SK-N-DZ (cell line): ENCODE results near the gene SLC39A3.

Experiments
- DNase-seq: peaks from one replicate; pipeline ENCODE4 v3.0.0-alpha.2; 2015; ENCODE audit warnings: low spot score

SLC39A3 gene

DNA sequence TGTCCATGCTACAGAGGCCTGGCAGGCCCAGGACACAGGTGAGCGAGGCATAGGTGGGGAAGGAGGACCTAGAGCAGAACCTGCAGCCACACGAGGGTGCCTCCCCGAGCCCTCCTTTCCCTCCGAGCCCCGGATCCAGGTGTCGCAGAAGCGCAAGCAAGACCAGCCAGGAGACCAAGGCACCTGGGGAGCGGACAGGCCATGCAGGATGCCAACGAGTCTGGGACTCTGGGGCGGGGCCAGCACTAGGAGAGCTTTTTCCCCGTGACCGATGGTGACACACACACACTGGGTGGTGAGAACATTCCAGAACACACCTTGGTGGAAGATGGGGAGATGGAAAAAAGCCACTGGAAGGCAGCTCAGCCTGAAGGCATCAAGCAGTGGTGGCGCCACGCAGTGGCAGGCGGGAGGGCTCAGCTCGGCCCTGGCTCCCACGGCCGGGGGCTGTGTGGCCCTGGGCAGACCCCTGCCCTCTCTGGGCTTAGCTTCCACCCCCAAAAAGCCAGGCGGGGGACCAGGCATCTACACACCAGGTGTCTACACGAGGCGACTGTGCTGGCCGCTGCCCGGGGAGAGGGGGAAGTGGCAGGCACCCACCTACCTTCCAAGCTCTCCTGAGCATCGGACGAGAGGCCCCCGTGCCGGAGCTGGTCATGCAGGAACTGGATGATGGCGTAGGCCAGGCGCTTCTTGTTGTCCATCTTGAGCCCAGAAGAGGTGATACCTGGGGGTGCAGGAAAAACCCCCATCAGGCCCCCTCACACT is 28.7 kb upstream of the SLC39A3 start:
- DNase-seq, result no peak

DNA sequence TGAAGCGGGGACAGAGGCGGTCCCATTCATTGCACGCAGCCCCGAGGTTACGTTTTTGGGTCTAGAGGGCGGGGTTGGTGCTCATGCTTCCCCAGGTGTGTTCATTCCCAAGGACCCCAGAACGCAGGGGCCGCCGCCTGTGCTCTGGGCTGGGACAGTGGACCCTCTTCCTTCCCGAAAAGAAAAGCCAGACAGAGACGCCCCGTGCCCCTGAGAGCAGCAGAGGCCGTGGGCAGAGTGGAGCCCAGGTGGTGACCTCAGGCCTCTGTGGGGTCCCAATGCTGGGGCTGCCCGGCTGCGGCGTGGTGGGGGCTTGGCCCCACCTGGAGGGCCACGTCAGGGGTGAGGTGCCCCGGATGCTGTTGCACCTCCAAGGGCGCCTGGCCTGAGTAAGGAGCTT is 27.9 kb upstream of the SLC39A3 start:
- no peak for DNase-seq

DNA sequence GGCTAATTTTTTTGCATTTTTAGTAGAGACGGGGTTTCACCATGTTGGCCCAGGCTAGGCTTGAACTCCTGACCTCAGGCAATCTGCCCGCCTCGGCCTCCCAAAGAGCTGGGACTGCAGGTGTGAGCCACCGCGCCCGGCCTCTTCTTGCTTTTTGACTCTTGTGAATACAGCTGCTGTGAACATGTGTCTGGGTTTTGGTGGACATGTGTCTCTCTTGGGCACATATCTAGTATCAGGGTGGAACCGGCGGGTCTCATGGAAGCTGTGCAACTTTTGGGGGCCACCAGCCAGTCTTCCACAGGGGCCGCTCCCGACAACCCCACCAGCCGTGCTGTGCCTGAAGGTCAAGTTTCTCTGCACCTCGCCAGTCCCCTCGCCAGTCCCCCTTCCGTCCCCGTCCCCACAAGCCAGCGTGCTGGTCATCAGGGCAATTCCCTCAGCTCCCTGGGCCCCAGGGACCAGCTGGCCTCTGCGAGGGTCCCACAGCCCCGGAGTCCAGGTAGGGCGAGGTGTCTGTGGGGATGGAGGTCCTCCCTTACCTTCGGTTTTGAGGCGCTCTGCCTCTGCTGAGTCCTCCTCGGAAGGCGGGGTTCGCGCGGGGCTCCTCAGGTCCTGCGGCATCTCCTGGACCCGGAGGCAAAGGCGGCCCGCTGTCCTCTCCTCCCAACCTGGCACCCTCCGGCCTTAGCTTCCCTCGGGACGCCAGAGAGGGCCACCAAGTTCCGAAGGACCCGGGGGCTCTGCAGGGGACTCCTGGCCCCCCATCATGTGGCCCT is 27.0 kb upstream of the SLC39A3 start:
- DNase-seq, result no peak

DNA sequence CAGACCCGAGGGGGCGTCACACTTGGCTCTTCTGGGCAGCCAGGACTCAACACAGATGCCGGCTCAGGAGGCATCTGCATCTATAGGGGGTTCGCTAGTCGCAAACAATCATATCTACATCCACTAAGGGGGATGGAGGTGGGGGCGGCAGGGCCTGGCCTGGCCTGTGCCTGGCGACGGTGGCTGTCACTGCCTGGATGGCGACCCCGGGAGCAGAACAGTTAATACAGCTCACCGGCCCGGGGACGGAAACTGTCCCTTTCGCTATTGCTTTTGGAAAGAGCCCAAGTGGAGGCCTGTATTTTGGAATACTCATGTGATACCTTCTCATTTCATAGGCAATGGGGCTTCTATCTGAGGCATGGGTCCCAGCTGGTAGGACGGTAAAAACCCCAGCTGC is 25.6 kb upstream of the SLC39A3 start:
- DNase-seq, result no peak

DNA sequence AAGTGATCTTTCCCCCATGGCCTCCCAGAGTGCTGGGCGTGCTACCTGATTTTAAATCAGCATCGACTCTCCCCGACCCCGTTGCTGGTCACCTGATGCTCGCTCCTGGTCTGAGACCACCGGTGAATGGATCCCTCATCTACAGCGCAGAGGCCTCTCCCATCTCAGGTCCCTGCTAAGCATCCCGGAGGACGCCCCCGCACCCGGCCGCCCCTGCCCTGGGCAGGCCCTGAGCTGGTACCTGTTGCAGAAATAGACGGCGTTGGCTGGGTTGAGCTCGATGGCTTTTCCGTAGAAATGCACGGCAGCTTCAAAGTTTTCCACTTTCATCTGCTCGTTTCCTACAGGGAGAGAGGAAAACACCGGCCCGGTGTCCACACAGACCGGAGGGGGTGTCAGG is 25.1 kb upstream of the SLC39A3 start:
- DNase-seq, result no peak

DNA sequence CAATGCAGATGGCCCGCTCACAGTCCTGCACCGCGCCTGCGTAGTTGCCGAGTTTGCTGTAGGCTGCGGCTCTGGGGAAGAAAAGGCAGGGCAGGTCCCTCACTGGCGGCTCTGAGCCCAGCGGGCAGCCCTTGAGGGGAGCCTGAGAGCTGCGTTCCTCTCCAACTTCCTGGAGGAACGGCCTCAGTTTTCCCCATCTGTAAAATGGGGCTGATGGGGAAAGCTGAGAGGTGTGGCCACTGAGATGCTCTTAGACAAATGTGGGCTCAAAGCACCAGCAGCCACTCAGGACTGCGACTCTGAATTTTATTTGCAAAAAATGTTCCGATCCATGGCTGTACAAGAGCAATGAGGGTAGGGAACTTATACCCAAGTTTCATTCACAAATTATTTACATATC is 23.9 kb upstream of the SLC39A3 start:
- no peak for DNase-seq

DNA sequence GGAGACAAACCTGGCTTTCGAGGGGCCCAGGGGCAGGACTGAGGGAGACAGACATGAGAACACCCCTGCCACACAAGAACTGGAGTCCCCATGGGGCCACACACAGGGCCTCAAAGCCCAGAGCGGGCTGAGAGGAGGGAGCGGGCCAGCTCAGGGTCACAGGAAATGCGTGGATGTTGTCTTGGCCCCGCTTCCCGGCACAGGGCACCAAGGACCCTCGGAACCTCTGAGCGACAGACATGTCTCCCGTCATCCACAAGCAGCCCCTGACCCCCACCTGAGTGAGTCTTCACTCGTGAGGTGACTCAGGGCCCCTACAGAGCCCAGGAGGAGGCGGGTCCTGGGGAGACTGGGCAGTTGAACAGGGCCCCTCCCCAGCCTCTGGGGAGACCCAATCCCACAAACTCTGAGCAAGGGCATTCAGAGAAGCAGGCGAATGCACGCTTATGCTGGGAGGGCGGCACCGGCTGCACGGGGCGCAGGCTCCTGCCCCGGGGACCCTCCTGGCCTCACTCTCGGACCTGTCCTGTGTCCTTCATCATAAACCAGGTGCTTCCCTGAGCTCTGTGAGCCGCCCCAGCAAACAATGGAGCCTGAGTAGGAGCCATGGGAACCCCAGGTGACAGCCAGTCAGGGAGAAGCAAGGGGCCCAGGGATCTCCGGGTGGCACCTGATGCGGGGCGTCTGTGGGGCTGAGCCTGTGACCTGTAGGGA is 23.1 kb upstream of the SLC39A3 start:
- DNase-seq, result no peak

DNA sequence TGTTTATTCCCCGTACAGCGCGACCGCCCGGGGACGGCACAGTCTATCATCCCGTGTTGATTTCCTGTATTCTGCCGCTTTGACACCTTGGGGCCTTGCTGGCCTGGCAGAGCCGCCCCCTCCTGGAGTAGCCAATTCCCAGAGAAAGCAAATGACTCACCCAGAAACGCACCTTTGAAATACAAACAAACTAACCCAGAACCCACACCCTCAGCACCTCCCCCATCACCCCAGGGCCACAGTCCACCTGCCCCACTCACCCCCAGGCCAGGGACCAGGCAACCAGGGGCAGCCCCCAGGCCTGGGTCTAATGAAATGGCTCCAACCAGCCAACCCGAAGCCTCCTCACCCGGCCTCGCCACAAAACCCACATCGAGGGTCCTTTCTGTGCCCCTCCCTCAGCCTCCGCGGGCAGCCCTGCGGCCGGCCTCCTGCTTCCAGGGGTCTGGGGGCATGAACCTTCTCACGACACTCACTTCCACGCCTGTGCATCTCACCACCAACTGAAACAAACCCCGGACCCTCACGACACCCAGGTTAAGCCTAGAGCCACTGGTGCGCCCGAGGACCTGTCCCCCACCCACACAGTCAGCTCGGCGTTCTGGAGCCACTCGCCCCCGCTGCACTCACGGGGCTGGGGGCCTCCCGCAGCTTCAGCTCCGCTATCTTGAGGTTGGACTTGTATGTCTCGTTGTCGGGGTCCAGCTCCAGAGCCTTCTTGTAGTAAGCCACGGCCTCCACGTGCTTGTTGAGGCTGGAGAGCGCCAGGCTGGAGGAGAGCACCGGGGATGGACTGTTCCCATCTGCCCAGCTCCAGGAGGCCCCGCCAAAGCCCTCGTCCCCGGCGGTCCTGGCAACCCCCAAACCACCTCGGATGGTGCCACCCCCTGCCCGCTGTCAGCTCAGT is 22.3 kb upstream of the SLC39A3 start:
- no peak for DNase-seq

DNA sequence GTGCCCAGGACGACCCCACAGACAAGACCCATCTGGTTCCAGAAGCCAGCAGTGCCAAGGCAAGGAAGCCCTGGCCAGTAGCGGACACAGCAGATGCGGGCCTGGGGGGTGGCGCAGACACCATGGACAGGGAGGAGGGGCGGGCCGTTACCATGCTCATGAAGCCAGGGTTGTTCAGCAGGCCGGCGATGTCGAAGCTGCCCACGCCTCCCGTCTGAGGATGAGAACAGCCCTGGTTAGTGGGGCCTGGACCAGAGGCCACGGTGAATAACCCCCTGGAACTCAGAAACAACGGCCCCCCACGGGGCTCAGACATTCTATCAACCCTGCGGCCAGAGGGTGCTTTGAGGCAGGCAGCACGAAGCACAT is 21.5 kb upstream of the SLC39A3 start:
- DNase-seq, result no peak

DNA sequence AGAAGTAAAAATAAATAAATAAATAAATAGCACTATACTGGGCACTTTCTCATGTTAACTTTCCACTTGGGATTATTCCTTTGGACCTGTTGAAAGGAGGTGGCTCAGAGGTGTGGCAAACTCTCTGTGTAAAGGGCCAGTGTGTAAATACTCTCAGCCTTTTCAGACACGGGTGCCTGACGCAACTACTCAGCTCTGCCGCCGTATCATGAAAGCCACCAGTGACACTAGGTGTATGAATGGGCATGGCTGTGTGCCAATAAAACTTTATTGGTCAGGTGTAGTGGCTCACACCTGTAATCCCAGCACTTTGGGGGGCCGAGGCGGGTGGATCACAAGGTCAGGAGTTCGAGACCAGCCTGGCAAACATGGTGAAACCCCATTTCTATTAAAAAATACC is 20.1 kb upstream of the SLC39A3 start:
- no peak for DNase-seq

DNA sequence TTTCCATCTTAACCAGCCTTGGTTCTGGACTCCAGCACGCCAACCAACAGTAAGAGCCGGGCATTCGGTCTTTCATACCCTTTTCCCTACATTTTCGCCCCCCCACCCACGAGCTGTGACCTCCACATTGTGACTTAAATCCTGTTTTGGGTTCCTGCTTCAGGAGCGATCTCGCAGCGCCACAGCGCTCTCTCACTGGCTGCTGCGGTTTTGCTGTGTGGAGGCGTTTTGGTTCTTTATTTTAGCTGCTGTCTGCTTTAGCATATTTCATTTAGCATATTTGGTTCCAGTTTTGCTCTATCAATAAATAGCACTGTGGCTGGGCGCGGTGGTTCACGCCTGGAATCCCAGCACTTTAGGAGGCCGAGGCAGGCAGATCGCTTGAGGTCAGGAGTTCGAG is 19.5 kb upstream of the SLC39A3 start:
- DNase-seq, result no peak

DNA sequence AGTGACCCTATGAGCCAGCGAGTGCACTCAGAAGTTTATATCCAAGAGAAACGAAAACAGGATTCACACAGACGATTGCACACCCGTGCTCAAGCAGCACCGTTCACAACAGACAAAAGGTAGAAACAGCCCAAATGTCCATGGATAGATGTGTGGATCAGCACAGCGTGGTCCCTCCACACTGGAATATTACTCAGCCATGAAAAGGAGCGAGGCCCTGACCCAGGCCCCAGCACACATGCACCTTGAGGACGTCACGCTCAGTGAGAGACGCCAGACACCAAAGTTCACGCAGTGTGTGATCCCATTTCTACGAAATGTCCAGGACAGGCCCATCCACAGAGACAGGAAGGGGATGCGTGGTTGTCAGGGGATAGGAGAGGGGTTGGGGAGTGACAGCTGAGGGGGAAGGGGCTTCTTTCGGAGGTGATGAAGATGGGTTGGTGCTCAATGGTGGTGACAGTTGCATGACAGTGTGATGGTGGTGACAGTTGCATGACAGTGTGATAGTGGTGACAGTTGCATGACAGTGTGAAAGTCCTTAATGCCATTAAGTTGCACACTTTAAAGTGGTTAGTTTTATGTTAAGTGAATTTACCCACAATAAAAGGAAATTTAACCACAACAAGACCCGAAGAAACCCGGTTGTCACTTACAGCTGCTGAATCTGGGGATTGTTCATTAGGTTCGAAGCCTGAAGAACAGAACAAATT is 18.9 kb upstream of the SLC39A3 start:
- DNase-seq, result no peak

DNA sequence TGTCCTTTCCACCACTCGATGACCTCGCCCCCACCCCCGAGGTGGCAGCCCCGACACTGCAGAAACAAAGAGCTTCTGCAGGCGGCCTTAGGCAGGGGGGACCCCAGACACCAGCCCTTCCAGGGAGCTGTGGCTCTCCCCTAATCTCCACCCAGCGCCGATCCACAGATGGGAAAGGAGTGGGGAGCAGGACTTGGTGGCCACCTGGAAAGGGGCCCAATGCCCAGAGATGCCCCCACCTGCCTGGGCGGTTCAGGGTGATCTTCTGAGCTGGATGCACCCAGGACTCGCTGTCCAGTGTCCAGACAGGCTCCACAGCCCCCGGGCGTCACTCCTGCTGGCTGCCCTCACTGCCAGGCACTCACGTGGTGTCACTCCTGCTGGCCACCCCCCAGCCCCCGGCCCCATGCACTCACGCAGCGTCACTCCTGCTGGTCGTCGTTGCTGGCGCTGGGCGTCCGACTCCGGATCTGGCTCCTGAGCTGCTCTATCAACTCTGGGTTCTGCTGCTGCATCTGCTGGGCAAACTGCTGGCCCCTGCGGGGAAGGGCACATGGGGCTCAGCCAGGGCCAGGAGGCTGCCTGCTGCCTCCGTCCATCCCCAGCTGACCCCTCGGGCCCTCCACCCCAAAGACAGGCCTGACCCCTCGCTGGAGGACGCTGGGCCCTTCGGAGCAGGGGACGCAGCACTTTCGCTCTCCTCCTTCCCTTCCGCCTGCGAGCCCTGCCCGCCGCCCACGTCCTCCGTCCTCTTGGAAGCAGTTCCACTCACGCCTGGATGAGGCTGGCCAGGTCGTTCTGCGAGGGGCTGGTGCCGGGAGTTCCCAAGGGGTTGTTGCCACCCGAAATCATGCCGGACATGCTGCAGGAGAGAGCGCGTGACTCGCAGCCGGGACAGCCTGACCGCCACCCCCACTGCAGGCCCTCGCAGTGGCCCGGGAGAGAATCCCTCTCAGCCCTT is 17.4 kb upstream of the SLC39A3 start:
- no peak for DNase-seq

DNA sequence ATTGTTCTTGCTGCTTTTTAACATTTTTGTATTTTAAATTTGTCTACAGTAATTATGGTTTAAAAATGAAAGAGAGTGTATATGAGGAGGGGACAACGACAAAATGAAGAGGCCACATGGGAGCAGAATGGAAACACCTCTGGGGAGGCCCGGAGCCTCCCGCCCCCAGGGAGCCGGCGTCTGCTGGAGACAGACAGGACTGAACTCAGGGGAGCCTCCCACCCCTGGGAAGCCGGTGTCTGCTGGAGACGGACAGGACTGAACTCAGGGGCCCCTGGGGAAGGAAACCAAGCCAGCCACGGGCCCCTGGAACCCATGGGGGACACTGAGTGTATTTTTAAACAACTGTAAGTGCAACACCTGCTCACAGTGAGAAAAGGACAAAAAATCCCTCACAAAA is 16.7 kb upstream of the SLC39A3 start:
- no peak for DNase-seq

DNA sequence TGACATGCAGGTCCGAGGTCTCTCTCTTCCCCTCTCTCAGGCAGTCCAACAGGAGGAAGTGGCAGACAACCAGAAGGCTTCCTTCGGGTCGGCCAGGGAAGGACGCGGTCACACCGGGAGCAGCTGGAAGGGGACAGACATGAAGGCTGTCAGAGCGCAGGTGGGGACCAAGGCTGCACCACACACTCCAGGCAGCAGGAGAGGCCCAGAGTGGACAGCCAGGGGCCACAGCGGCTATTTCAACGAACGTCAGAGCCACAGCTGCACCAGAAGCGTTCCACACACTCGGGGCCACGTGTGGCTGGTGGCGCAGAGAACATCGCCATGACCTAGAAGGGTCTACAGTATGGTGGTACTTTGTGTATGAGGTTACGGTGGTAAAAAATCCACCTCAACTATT is 16.0 kb upstream of the SLC39A3 start:
- DNase-seq, result no peak

DNA sequence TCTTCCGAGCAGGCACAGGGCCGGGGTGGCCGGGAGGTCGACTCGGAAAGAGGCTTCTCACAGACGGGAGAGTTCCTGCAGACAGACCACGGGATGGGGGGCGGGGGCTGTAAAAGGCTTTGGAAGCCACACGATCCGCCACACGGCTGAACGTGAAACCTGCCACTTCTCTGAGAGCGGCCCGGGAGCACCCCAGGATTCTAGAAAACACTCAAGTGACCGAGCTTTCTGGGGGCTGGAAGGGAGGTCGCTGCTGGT is 15.6 kb upstream of the SLC39A3 start:
- no peak for DNase-seq

DNA sequence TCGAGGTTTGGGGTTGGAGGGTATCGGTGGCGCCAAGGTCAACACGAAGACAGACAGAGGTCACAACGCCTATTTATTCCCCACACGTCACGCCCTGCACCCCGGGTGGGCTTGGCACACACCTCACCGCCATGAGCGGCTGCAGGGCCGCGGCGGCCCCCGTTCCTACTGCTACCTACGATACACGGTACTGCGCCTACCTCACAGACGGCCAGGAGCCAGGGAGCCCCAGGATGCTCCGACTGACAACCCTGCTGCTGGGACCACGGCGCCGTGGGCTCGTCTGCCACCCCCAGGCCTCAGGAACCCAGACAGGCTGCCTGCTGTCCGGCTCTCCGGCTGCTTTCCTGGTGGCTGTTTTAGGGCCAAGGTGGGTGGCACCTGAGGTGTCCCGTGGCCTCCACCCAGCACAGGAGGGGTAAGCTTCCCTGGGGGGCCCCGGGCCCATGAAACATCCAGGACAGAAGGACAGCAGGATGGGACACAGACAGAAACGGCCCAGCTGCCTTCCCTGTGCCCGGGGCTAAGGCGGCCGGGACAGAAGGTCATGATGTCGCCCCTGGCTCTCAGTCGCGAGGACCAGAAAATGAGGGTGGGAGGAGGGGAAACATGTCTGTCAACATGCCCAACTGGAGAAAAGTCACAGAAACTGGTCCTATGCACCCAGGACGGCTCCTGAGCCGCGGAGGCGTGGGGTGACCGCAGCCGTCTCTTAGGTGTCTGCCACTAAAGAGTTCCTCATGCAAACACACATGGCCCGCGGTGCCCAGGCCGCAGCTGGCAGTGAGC is 15.0 kb upstream of the SLC39A3 start:
- DNase-seq, result no peak

DNA sequence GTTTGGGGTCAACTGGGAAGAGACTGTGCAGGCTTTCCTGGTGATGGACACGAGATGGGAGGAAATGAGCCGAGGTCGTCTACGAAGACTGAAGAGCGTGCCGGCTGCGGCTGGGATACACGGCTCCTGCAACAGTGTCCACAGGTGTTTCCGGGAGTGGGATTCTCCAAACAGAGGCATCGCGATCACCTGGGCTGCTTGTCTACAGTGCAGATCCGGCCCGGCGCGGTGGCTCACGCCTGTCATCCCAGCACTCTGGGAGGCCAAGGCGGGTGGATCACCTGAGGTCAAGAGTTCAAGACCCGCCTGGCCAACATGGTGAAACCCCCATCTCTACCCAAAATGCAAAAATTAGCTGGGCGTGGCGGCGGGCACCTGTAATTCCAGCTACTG is 11.6 kb upstream of the SLC39A3 start:
- no peak for DNase-seq

DNA sequence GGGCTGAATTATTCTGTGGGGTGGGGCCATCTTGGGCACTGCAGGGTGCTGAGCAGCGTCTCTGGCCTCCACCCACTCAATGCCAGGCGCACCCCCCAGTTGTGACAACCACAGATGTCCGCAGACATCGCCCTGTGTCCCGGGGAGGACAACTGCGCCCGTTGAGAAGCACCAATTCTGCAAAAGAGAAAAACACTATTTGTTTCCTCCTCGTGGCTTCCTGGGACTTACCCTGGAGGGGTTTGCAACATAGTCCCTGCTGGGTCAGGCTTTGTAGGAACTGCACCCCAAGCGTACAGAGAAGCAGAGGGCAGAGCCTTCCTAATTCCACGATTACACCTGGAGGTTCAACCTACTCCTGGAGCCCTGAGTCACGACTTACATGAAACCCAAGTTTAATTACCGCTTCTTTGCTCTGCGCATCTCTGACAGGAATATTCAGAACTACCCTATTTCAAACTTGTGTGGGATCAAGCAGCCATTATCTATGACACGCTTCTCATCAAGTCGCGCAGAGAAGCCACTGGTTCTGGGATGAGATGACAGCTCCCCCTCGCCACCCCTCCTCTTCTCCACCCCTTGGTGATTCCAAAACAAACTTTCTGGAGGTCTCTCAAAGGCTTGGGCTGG is 11.1 kb upstream of the SLC39A3 start:
- no peak for DNase-seq
